GM12878 (cell line): Measurements from ENCODE around the gene PARVA. TPM values are rescaled to one million over a fixed set of nuclear protein-coding genes. Genes with fewer than 3 reads are reported as not detected.

Source experiments
- ATAC-seq: fragments of 200-7000 bp; cut with Tn5 transposase; 3 replicates; pipeline ENCODE4 v1.9.1; 2020; ENCODE audit warnings: mild to moderate bottlenecking, moderate library complexity
- BruUV-seq: library from RNA; stranded (reverse); fragments of 400-500 nt; replicated peaks from 2 replicates; lab custom pipeline; 2021; lab: Mats Ljungman, UMichigan
- CTCF ChIA-PET: fragments of 300-600 bp; sonication (Branson Sonifier 250); formaldehyde crosslinking; extraction: SDS; loops from one replicate; lab custom pipeline; 2021; ENCODE audit warnings: inconsistent platforms; lab: Yijun Ruan, JAX
- POLR2A ChIA-PET: fragments of 350-600 bp; formaldehyde crosslinking; extraction: SDS; loops from one replicate; lab custom pipeline; 2021; ENCODE audit warnings: inconsistent platforms; lab: Charles Lee
- RAD21 ChIA-PET: fragments of 300-600 bp; sonication (Branson Sonifier 250); formaldehyde crosslinking; loops from one replicate; lab custom pipeline; 2023; ENCODE audit warnings: antibody characterized with exemption; ENCODE audit not compliant: unreplicated experiment; lab: Charles Lee
- SMC1A ChIA-PET: fragments of 300-600 bp; sonication (Branson Sonifier 250); formaldehyde crosslinking; loops from one replicate; lab custom pipeline; 2023; ENCODE audit not compliant: unreplicated experiment, uncharacterized antibody; lab: Charles Lee
- DNase-seq: peaks from one replicate; pipeline ENCODE4 v3.0.0-alpha.2; 2011; ENCODE audit warnings: low read depth, low spot score
- FAIRE-seq: peaks from 3 replicates; lab custom pipeline; 2011; peaks lifted over from hg19 to GRCh38; lab: Jason Lieb, UNC
- H2AFZ ChIP-seq: 2 replicates; pipeline ENCODE4 v1.6.0; 2011; ENCODE audit warnings: low read depth, low read length, control low read depth; ENCODE audit not compliant: control insufficient read depth
- H3K27ac ChIP-seq: 2 replicates; pipeline ENCODE4 v1.5.1; 2011; ENCODE audit warnings: control low read depth; ENCODE audit not compliant: control insufficient read depth, insufficient read depth
- H3K27me3 ChIP-seq, 2 experiments: replicated peaks in 1 of 2; 2 replicates each; pipeline versions ENCODE4 v1.6.0 to v1.6.1; 2011; ENCODE audit warnings: low read length in 1 of 2; ENCODE audit not compliant: control insufficient read depth in 2 of 2, insufficient read depth in 2 of 2
- H3K36me3 ChIP-seq, 2 experiments: 2 replicates each; pipeline ENCODE4 v1.5.1; 2011; ENCODE audit warnings: low read length in 1 of 2; ENCODE audit not compliant: control insufficient read depth in 2 of 2, insufficient read depth in 2 of 2
- H3K4me1 ChIP-seq: 2 replicates; pipeline ENCODE4 v1.6.1; 2011; ENCODE audit warnings: mild to moderate bottlenecking, low read length, moderate library complexity, mixed read lengths; ENCODE audit not compliant: control insufficient read depth, insufficient read depth
- H3K4me2 ChIP-seq: 2 replicates; pipeline ENCODE4 v1.6.0; 2011; ENCODE audit warnings: control low read depth; ENCODE audit not compliant: control insufficient read depth, insufficient read depth
- H3K4me3 ChIP-seq: fragments of 200-600 bp; sonication (generic); 2 replicates; pipeline ENCODE4 v1.5.1; 2016
- H3K79me2 ChIP-seq: 2 replicates; pipeline ENCODE4 v1.6.0; 2011; ENCODE audit warnings: low read length; ENCODE audit not compliant: control insufficient read depth, insufficient read depth
- H3K9ac ChIP-seq: 2 replicates; pipeline ENCODE4 v1.8.0; 2011; ENCODE audit warnings: low read length, control low read depth, mixed read lengths; ENCODE audit not compliant: control insufficient read depth, insufficient read depth
- H3K9me3 ChIP-seq: replicated peaks from 3 replicates; pipeline ENCODE4 v1.5.1; 2011; ENCODE audit warnings: mild to moderate bottlenecking, low read length; ENCODE audit not compliant: control insufficient read depth, insufficient read depth
- H4K20me1 ChIP-seq: 2 replicates; pipeline ENCODE4 v1.6.0; 2011; ENCODE audit not compliant: control insufficient read depth, insufficient read depth
- FOXK2 ChIP-seq: fragments of 450-650 bp; IDR thresholded peaks from 2 replicates; pipeline ENCODE4 v1.6.1; 2017; ENCODE audit warnings: mild to moderate bottlenecking, moderate library complexity
- HCFC1 ChIP-seq: fragments of 150-350 bp; IDR thresholded peaks from 2 replicates; pipeline ENCODE4 v1.6.1; 2014; ENCODE audit warnings: low read length
- PAX8 ChIP-seq: fragments of 450-650 bp; IDR thresholded peaks from 2 replicates; pipeline ENCODE4 v1.6.1; 2017; ENCODE audit warnings: mild to moderate bottlenecking, moderate library complexity
- WRNIP1 ChIP-seq: IDR thresholded peaks from 2 replicates; pipeline ENCODE4 v1.6.1; 2011; ENCODE audit warnings: low read depth, low read length, improper control_type of control experiment, borderline replicate concordance
- ZNF217 ChIP-seq: fragments of 450-650 bp; IDR thresholded peaks from 2 replicates; pipeline ENCODE4 v1.6.1; 2017; ENCODE audit warnings: antibody characterized with exemption, mild to moderate bottlenecking
- in situ Hi-C: fragments of 300-500 bp; cut with MboI; formaldehyde crosslinking; loops from 9 replicates; pipeline ENCODE4 v1.14.3; 2018; ENCODE audit warnings: mixed read lengths
- intact Hi-C: fragments of 100-400 bp; cut with micrococcal nuclease; formaldehyde crosslinking; loops from one replicate; pipeline ENCODE4 v1.14.2; 2022; ENCODE audit not compliant: unreplicated experiment
- polyA plus RNA-seq, 11 experiments: library from polyadenylated mRNA; depleted of rRNA in 4 of 11; unstranded in 6 of 11; stranded (reverse) in 5 of 11; fragments of >200 nt; fragmentation: Nextera tagmentation in 4 of 11; fragmentation: Illumina TruSeq in 1 of 11; extraction: Ambion mirVana in 4 of 11; extraction: Trizol in 1 of 11; gene quantifications; 1 replicate in 1 of 11; 2 replicates in 10 of 11; pipeline versions ENCODE4 v1.2.1 to v1.2.3, GENCODE V29; 2011 to 2016; ENCODE audit warnings: inconsistent platforms in 2 of 11, missing spikeins in 2 of 11, low read depth in 1 of 11
- total RNA-seq, 4 experiments: library from RNA; depleted of rRNA in 3 of 4; stranded (reverse); fragments of >200 nt in 3 of 4; fragmentation: Illumina TruSeq in 1 of 4; extraction: Trizol in 1 of 4; gene quantifications; 2 replicates each; pipeline versions ENCODE4 v1.2.1 to v1.2.3, GENCODE V29; 2013 to 2021
- TF ChIP-seq, protein P1 (sequence below): fragments of 450-650 bp; IDR thresholded peaks from 2 replicates; pipeline ENCODE4 v1.6.1; 2018; ENCODE audit warnings: borderline replicate concordance, mild to moderate bottlenecking; ENCODE audit not compliant: partially characterized antibody
- TF ChIP-seq, protein P2 (sequence below): IDR thresholded peaks from 2 replicates; pipeline ENCODE4 v1.6.1; 2012; ENCODE audit warnings: low read depth, low read length, improper control_type of control experiment

PARVA gene
- total and polyA plus RNA-seq, 10 of the 15 experiments (the other 5 are each of a cell fraction or from before 2014, with no cell fraction given), result 0.01 to 0.44 (median 0.03) TPM; not detected in 7

DNA sequence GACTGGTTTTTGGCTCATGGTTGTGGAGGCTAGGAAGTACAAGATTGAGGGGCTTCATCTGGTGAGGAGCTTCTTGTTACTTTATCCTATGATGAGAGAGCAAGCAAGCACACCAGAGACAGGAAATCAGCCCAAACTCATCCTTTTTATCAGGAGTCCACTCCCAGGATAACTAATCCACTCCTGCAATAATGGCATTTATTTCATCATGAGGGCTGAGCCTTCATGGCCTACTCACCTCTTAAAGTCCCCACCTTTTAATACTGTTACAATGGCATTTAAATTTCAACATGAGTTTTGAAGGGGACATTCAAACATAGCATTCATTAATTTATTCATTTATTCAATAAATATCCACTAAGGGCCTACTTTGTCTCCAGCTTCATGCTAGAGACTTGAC lies 60.9 kb downstream of the PARVA start:
- H3K4me3 ChIP-seq, result no peak overlapping the region
- H3K27ac ChIP-seq, result no peak overlapping the region
- ATAC-seq, result no peak
- ChIA-PET CTCF (no interaction called here), SMC1A (no interaction called here), RAD21 (no interaction called here), POLR2A (no interaction called here)
- peaks cover 0 to 2% of the 10 kb centered on the region in 2 experiments; a peak in 1 of 4 replicates for H3K27me3 ChIP-seq
- intact Hi-C loops (no loop called here), in situ Hi-C loops (no loop called here)
- no peaks in the 10 kb centered on the region for H3K9me3 ChIP-seq
- no peaks in the 10 kb centered on the region for H4K20me1 ChIP-seq
- no peak for FAIRE-seq
- H3K4me1 ChIP-seq, result no peaks in the 10 kb centered on the region
- no peak overlapping the region for H2AFZ ChIP-seq
- no peak for DNase-seq
- no TSS peak for BruUV-seq
- H3K36me3 ChIP-seq, result no peaks in the 10 kb centered on the region
- H3K79me2 ChIP-seq, result no peaks in the 10 kb centered on the region
- no peak overlapping the region for H3K4me2 ChIP-seq
- no peak overlapping the region for H3K9ac ChIP-seq
- TF ChIP-seq HCFC1, result no peak
- no peak for TF ChIP-seq FOXK2
- TF ChIP-seq, protein P1, sequence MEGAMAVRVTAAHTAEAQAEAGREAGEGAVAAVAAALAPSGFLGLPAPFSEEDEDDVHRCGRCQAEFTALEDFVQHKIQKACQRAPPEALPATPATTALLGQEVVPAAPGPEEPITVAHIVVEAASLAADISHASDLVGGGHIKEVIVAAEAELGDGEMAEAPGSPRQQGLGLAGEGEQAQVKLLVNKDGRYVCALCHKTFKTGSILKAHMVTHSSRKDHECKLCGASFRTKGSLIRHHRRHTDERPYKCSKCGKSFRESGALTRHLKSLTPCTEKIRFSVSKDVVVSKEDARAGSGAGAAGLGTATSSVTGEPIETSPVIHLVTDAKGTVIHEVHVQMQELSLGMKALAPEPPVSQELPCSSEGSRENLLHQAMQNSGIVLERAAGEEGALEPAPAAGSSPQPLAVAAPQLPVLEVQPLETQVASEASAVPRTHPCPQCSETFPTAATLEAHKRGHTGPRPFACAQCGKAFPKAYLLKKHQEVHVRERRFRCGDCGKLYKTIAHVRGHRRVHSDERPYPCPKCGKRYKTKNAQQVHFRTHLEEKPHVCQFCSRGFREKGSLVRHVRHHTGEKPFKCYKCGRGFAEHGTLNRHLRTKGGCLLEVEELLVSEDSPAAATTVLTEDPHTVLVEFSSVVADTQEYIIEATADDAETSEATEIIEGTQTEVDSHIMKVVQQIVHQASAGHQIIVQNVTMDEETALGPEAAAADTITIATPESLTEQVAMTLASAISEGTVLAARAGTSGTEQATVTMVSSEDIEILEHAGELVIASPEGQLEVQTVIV, result no peak
- TF ChIP-seq PAX8, result no peak
- no peak for TF ChIP-seq ZNF217
- TF ChIP-seq WRNIP1, result no peak
- TF ChIP-seq, protein P2, sequence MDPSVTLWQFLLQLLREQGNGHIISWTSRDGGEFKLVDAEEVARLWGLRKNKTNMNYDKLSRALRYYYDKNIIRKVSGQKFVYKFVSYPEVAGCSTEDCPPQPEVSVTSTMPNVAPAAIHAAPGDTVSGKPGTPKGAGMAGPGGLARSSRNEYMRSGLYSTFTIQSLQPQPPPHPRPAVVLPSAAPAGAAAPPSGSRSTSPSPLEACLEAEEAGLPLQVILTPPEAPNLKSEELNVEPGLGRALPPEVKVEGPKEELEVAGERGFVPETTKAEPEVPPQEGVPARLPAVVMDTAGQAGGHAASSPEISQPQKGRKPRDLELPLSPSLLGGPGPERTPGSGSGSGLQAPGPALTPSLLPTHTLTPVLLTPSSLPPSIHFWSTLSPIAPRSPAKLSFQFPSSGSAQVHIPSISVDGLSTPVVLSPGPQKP, result no peak
